GM12878 (cell line): ENCODE results near the gene LCAT. TPM values are rescaled to one million over a fixed set of nuclear protein-coding genes. Genes with fewer than 3 reads are reported as not detected.

ENCODE experiments used
- ATAC-seq: fragments of 200-7000 bp; cut with Tn5 transposase; 3 replicates; pipeline ENCODE4 v1.9.1; 2020; ENCODE audit warnings: mild to moderate bottlenecking, moderate library complexity
- BruUV-seq: library from RNA; stranded (reverse); fragments of 400-500 nt; replicated peaks from 2 replicates; lab custom pipeline; 2021; lab: Mats Ljungman, UMichigan
- CTCF ChIA-PET: fragments of 300-600 bp; sonication (Branson Sonifier 250); formaldehyde crosslinking; extraction: SDS; loops from one replicate; lab custom pipeline; 2021; ENCODE audit warnings: inconsistent platforms; lab: Yijun Ruan, JAX
- POLR2A ChIA-PET: fragments of 350-600 bp; formaldehyde crosslinking; extraction: SDS; loops from one replicate; lab custom pipeline; 2021; ENCODE audit warnings: inconsistent platforms; lab: Charles Lee
- RAD21 ChIA-PET: fragments of 300-600 bp; sonication (Branson Sonifier 250); formaldehyde crosslinking; loops from one replicate; lab custom pipeline; 2023; ENCODE audit warnings: antibody characterized with exemption; ENCODE audit not compliant: unreplicated experiment; lab: Charles Lee
- SMC1A ChIA-PET: fragments of 300-600 bp; sonication (Branson Sonifier 250); formaldehyde crosslinking; loops from one replicate; lab custom pipeline; 2023; ENCODE audit not compliant: unreplicated experiment, uncharacterized antibody; lab: Charles Lee
- DNase-seq: peaks from one replicate; pipeline ENCODE4 v3.0.0-alpha.2; 2011; ENCODE audit warnings: low read depth, low spot score
- FAIRE-seq: peaks from 3 replicates; lab custom pipeline; 2011; peaks lifted over from hg19 to GRCh38; lab: Jason Lieb, UNC
- H2AFZ ChIP-seq: 2 replicates; pipeline ENCODE4 v1.6.0; 2011; ENCODE audit warnings: low read depth, low read length, control low read depth; ENCODE audit not compliant: control insufficient read depth
- H3K27ac ChIP-seq: 2 replicates; pipeline ENCODE4 v1.5.1; 2011; ENCODE audit warnings: control low read depth; ENCODE audit not compliant: control insufficient read depth, insufficient read depth
- H3K27me3 ChIP-seq, 2 experiments: replicated peaks in 1 of 2; 2 replicates each; pipeline versions ENCODE4 v1.6.0 to v1.6.1; 2011; ENCODE audit warnings: low read length in 1 of 2; ENCODE audit not compliant: control insufficient read depth in 2 of 2, insufficient read depth in 2 of 2
- H3K36me3 ChIP-seq, 2 experiments: 2 replicates each; pipeline ENCODE4 v1.5.1; 2011; ENCODE audit warnings: low read length in 1 of 2; ENCODE audit not compliant: control insufficient read depth in 2 of 2, insufficient read depth in 2 of 2
- H3K4me1 ChIP-seq: 2 replicates; pipeline ENCODE4 v1.6.1; 2011; ENCODE audit warnings: mild to moderate bottlenecking, low read length, moderate library complexity, mixed read lengths; ENCODE audit not compliant: control insufficient read depth, insufficient read depth
- H3K4me2 ChIP-seq: 2 replicates; pipeline ENCODE4 v1.6.0; 2011; ENCODE audit warnings: control low read depth; ENCODE audit not compliant: control insufficient read depth, insufficient read depth
- H3K4me3 ChIP-seq: fragments of 200-600 bp; sonication (generic); 2 replicates; pipeline ENCODE4 v1.5.1; 2016
- H3K79me2 ChIP-seq: 2 replicates; pipeline ENCODE4 v1.6.0; 2011; ENCODE audit warnings: low read length; ENCODE audit not compliant: control insufficient read depth, insufficient read depth
- H3K9ac ChIP-seq: 2 replicates; pipeline ENCODE4 v1.8.0; 2011; ENCODE audit warnings: low read length, control low read depth, mixed read lengths; ENCODE audit not compliant: control insufficient read depth, insufficient read depth
- H3K9me3 ChIP-seq: replicated peaks from 3 replicates; pipeline ENCODE4 v1.5.1; 2011; ENCODE audit warnings: mild to moderate bottlenecking, low read length; ENCODE audit not compliant: control insufficient read depth, insufficient read depth
- H4K20me1 ChIP-seq: 2 replicates; pipeline ENCODE4 v1.6.0; 2011; ENCODE audit not compliant: control insufficient read depth, insufficient read depth
- ETV6 ChIP-seq, 2 experiments: fragments of 450-650 bp in 1 of 2; IDR thresholded peaks in 1 of 2; conservative IDR thresholded peaks in 1 of 2; 2 replicates each; pipeline ENCODE4 v1.6.1; 2014; ENCODE audit warnings: antibody characterized with exemption in 1 of 2, borderline replicate concordance in 1 of 2, low read depth in 1 of 2, mild to moderate bottlenecking in 1 of 2, moderate library complexity in 1 of 2
- RAD21 ChIP-seq: IDR thresholded peaks from 2 replicates; pipeline ENCODE4 v1.6.1; 2011; ENCODE audit warnings: mild to moderate bottlenecking, low read depth, low read length, moderate library complexity; ENCODE audit not compliant: insufficient read depth
- SMC3 ChIP-seq: IDR thresholded peaks from 2 replicates; pipeline ENCODE4 v1.6.1; 2011; ENCODE audit warnings: low read length, improper control_type of control experiment, borderline replicate concordance
- YY1 ChIP-seq: IDR thresholded peaks from 2 replicates; pipeline ENCODE4 v1.6.1; 2011; ENCODE audit warnings: low read depth, mild to moderate bottlenecking, low read length
- WGBS: methylation state at CpG from one replicate; pipeline ENCODE4 v1.1.6; 2016; ENCODE audit warnings: low lambda C conversion rate; ENCODE audit not compliant: insufficient replicate concordance, insufficient coverage; ENCODE audit errors: missing lambda C conversion rate; 5-methylcytosine and 5-hydroxymethylcytosine counted together
- in situ Hi-C: fragments of 300-500 bp; cut with MboI; formaldehyde crosslinking; loops from 9 replicates; pipeline ENCODE4 v1.14.3; 2018; ENCODE audit warnings: mixed read lengths
- intact Hi-C: fragments of 100-400 bp; cut with micrococcal nuclease; formaldehyde crosslinking; loops from one replicate; pipeline ENCODE4 v1.14.2; 2022; ENCODE audit not compliant: unreplicated experiment
- polyA plus RNA-seq, 11 experiments: library from polyadenylated mRNA; depleted of rRNA in 4 of 11; unstranded in 6 of 11; stranded (reverse) in 5 of 11; fragments of >200 nt; fragmentation: Nextera tagmentation in 4 of 11; fragmentation: Illumina TruSeq in 1 of 11; extraction: Ambion mirVana in 4 of 11; extraction: Trizol in 1 of 11; gene quantifications; 1 replicate in 1 of 11; 2 replicates in 10 of 11; pipeline versions ENCODE4 v1.2.1 to v1.2.3, GENCODE V29; 2011 to 2016; ENCODE audit warnings: inconsistent platforms in 2 of 11, missing spikeins in 2 of 11, low read depth in 1 of 11
- total RNA-seq, 4 experiments: library from RNA; depleted of rRNA in 3 of 4; stranded (reverse); fragments of >200 nt in 3 of 4; fragmentation: Illumina TruSeq in 1 of 4; extraction: Trizol in 1 of 4; gene quantifications; 2 replicates each; pipeline versions ENCODE4 v1.2.1 to v1.2.3, GENCODE V29; 2013 to 2021
- TF ChIP-seq, protein P1 (sequence below), 3 experiments: IDR thresholded peaks in 2 of 3; conservative IDR thresholded peaks in 1 of 3; 2 replicates each; pipeline ENCODE4 v1.5.1; 2011; ENCODE audit warnings: low read depth in 3 of 3, low read length in 3 of 3, mild to moderate bottlenecking in 3 of 3, control low read depth in 2 of 3, moderate library complexity in 2 of 3, inconsistent platforms in 1 of 3, mixed read lengths in 1 of 3; ENCODE audit not compliant: control insufficient read depth in 2 of 3, insufficient read depth in 1 of 3; ENCODE audit errors: extremely low read depth in 1 of 3
- TF ChIP-seq, protein P2 (sequence below): fragments of 450-650 bp; IDR thresholded peaks from 2 replicates; pipeline ENCODE4 v1.6.1; 2018; ENCODE audit warnings: borderline replicate concordance, mild to moderate bottlenecking; ENCODE audit not compliant: partially characterized antibody

LCAT gene
- total and polyA plus RNA-seq, 10 of the 15 experiments (the other 5 are each of a cell fraction or from before 2014, with no cell fraction given): 0.61 to 11.7 (median 3.3) TPM

GRCh38 chr16:67942200-67942509, 1.8 kb downstream of the LCAT start:
- TF ChIP-seq RAD21 (peak; percentile 56), SMC3 (peak; percentile 35; the same call in 1 of the 2 replicates), ETV6 (conservative IDR thresholded peaks at IDR 0.05 in 1 of 2, IDR thresholded peaks at IDR 0.05 in 1 of 2; ENCODE audit: borderline replicate concordance in 1 of 2, low read depth in 1 of 2) (no peak), YY1 (peak; percentile 66)
- TF ChIP-seq, protein P1, sequence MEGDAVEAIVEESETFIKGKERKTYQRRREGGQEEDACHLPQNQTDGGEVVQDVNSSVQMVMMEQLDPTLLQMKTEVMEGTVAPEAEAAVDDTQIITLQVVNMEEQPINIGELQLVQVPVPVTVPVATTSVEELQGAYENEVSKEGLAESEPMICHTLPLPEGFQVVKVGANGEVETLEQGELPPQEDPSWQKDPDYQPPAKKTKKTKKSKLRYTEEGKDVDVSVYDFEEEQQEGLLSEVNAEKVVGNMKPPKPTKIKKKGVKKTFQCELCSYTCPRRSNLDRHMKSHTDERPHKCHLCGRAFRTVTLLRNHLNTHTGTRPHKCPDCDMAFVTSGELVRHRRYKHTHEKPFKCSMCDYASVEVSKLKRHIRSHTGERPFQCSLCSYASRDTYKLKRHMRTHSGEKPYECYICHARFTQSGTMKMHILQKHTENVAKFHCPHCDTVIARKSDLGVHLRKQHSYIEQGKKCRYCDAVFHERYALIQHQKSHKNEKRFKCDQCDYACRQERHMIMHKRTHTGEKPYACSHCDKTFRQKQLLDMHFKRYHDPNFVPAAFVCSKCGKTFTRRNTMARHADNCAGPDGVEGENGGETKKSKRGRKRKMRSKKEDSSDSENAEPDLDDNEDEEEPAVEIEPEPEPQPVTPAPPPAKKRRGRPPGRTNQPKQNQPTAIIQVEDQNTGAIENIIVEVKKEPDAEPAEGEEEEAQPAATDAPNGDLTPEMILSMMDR (IDR thresholded peaks at IDR 0.05 in 2 of 3, conservative IDR thresholded peaks at IDR 0.05 in 1 of 3; ENCODE audit: control insufficient read depth in 2 of 3, extremely low read depth in 1 of 3, insufficient read depth in 1 of 3, low read depth in 3 of 3, low read length in 3 of 3): peak; percentile 67 to 87 (median 83)
- TF ChIP-seq, protein P2, sequence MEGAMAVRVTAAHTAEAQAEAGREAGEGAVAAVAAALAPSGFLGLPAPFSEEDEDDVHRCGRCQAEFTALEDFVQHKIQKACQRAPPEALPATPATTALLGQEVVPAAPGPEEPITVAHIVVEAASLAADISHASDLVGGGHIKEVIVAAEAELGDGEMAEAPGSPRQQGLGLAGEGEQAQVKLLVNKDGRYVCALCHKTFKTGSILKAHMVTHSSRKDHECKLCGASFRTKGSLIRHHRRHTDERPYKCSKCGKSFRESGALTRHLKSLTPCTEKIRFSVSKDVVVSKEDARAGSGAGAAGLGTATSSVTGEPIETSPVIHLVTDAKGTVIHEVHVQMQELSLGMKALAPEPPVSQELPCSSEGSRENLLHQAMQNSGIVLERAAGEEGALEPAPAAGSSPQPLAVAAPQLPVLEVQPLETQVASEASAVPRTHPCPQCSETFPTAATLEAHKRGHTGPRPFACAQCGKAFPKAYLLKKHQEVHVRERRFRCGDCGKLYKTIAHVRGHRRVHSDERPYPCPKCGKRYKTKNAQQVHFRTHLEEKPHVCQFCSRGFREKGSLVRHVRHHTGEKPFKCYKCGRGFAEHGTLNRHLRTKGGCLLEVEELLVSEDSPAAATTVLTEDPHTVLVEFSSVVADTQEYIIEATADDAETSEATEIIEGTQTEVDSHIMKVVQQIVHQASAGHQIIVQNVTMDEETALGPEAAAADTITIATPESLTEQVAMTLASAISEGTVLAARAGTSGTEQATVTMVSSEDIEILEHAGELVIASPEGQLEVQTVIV: no peak
- FAIRE-seq (no peak), ATAC-seq (peak; percentile 93)

More at GRCh38 chr16:67942200-67942509, 1.8 kb downstream of the LCAT start:
- no peaks in the 10 kb centered on the region for H3K27me3 ChIP-seq
- H3K4me1 ChIP-seq: peaks cover 7% of the 10 kb centered on the region
- DNase-seq: no peak
- intact Hi-C loops: no loop called here
- peaks cover 0 to 12% of the 10 kb centered on the region in 2 experiments; a peak in 2 of 4 replicates for H3K36me3 ChIP-seq
- no peaks in the 10 kb centered on the region for H4K20me1 ChIP-seq
- ChIA-PET SMC1A (interaction anchor here (1.0 kb wide), 1 partner anchor 425 kb away, joined by 3 read pairs; no protein-coding TSS in a partner anchor), RAD21 (interaction anchor here (1.1 kb wide), 1 partner anchor 80 kb away, joined by 3 read pairs; no protein-coding TSS in a partner anchor), POLR2A (no interaction called here), CTCF (interaction anchor here (0.6 to 2.5 kb wide), 12 partner anchors 11 to 395 kb away, joined by 3 to 9 read pairs (median 4); partner anchors contain the start of gene NUTF2)
- no peak overlapping the region for H3K4me3 ChIP-seq
- no peaks in the 10 kb centered on the region for H3K9me3 ChIP-seq
- in situ Hi-C loops: no loop called here
- H2AFZ ChIP-seq: no peak overlapping the region
- H3K4me2 ChIP-seq: no peak overlapping the region
- BruUV-seq: no TSS peak
- WGBS: 70% methylated on average over 6 of the region's 6 CpGs
- no peak overlapping the region for H3K27ac ChIP-seq
- H3K9ac ChIP-seq: no peak overlapping the region
- H3K79me2 ChIP-seq: peaks cover 6% of the 10 kb centered on the region
